SU-DHL-6 (cell line): ENCODE data around the gene MAN2A1.

Experiments used
- H2AFZ ChIP-seq: fragments of 200-600 bp; sonication (generic); 2 replicates; pipeline ENCODE4 v1.6.1; 2014; ENCODE audit warnings: low read depth, mild to moderate bottlenecking, moderate library complexity, mixed read lengths, antibody characterized with exemption, low read length; ENCODE audit not compliant: severe bottlenecking
- H3F3A ChIP-seq: fragments of 200-600 bp; shearing (Covaris generic); 2 replicates; pipeline ENCODE4 v1.6.0; 2016; ENCODE audit warnings: antibody characterized with exemption, mild to moderate bottlenecking; ENCODE audit not compliant: insufficient read depth
- H3K27ac ChIP-seq: fragments of 200-600 bp; sonication (generic); 2 replicates; pipeline ENCODE4 v1.5.1; 2016; ENCODE audit warnings: low read depth, mild to moderate bottlenecking, low read length, moderate library complexity, mixed read lengths
- H3K27me3 ChIP-seq: fragments of 200-600 bp; sonication (generic), shearing (Covaris generic); 2 replicates; pipeline ENCODE4 v1.6.0; 2014; ENCODE audit warnings: mild to moderate bottlenecking, low read length
- H3K36me3 ChIP-seq: fragments of 200-600 bp; sonication (generic); 2 replicates; pipeline ENCODE4 v1.6.1; 2014; ENCODE audit warnings: mild to moderate bottlenecking, low read length, mixed read lengths
- H3K4me2 ChIP-seq: fragments of 300-600, 200-600 bp; shearing (Covaris generic), sonication (generic); 2 replicates; pipeline ENCODE4 v1.6.0; 2014; ENCODE audit warnings: low read length, low read depth, mild to moderate bottlenecking; ENCODE audit not compliant: poor library complexity, severe bottlenecking
- H3K4me3 ChIP-seq: fragments of 200-600 bp; sonication (generic); 2 replicates; pipeline ENCODE4 v1.5.1; 2014; ENCODE audit warnings: antibody characterized with exemption, low read length, mild to moderate bottlenecking, mixed read lengths; ENCODE audit not compliant: insufficient read depth, poor library complexity, severe bottlenecking
- H3K79me2 ChIP-seq: fragments of 200-600 bp; sonication (generic); 2 replicates; pipeline ENCODE4 v1.6.1; 2014; ENCODE audit warnings: mild to moderate bottlenecking, low read length, moderate library complexity; ENCODE audit not compliant: insufficient read depth
- H3K9ac ChIP-seq: fragments of 200-600 bp; sonication (generic); 2 replicates; pipeline ENCODE4 v1.7.0; 2014; ENCODE audit warnings: mild to moderate bottlenecking, low read length
- H3K9me2 ChIP-seq: fragments of 200-600 bp; sonication (generic); replicated peaks from 2 replicates; pipeline ENCODE4 v1.6.1; 2014; ENCODE audit warnings: low read length; ENCODE audit not compliant: insufficient read depth
- H3K9me3 ChIP-seq: fragments of 200-600 bp; sonication (generic); 2 replicates; pipeline ENCODE4 v1.6.1; 2014; ENCODE audit warnings: low read length, mixed read lengths; ENCODE audit not compliant: insufficient read depth
- H4K20me1 ChIP-seq: fragments of 200-600 bp; sonication (generic); 2 replicates; pipeline ENCODE4 v1.6.1; 2014; ENCODE audit warnings: low read depth, mild to moderate bottlenecking, antibody characterized with exemption, low read length, moderate library complexity, mixed read lengths
- EZH2phosphoT487 ChIP-seq: fragments of 200-600 bp; sonication (generic), shearing (Covaris generic); conservative IDR thresholded peaks from 2 replicates; pipeline ENCODE4 v1.6.1; 2018; ENCODE audit warnings: mild to moderate bottlenecking, antibody characterized with exemption, low read length, moderate library complexity, mixed read lengths
- TF ChIP-seq, protein P1 (sequence below): fragments of 200-600 bp; sonication (generic); IDR thresholded peaks from one replicate; pipeline ENCODE4 v1.5.1; 2017; ENCODE audit warnings: antibody characterized with exemption, mild to moderate bottlenecking, low read length, moderate library complexity; ENCODE audit not compliant: insufficient read depth, poor library complexity, severe bottlenecking

The MAN2A1 gene

DNA sequence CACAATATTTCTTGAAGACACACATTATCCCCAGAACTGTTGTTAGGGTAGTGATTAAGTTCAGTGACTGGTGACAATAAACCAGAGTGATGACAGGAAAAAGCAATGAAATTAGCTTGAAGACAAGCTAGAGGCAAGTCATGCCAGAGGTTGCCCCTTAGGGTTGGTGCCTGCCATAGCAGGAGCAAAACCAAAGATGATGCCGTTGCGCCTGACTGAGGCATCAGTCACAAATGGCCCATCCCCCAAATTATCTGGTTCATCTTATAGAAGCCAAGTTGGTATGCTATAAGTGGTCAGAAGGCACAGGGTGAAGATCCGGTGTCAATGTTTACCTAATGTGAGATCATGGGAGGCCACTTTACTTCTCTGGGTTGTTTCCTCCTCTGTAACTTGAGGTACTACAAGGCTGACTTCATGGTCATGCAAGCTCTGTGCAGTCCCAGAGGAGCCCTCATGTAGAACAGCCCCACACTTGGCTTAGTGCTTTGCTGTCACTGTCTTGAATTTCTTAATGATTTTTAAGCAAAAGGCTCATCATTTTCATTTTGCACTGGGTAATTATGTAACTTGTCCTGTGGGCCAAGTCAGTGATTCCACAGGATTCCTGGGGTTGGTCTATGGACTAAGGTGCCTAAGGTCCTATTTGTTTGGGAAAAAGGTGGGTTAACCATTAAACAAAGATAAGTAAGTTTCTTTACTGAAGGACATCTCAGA is 211.3 kb downstream of the MAN2A1 start:
- Histone ChIP-seq H2AFZ (no peak overlapping the region), H3K9me2 (no peaks in the 10 kb centered on the region), H3K36me3 (no peaks in the 10 kb centered on the region), H3F3A (no peaks in the 10 kb centered on the region), H3K9me3 (no peaks in the 10 kb centered on the region), H3K27me3 (no peaks in the 10 kb centered on the region), H3K4me2 (no peak overlapping the region), H3K4me3 (no peak overlapping the region), H3K79me2 (no peaks in the 10 kb centered on the region), H4K20me1 (no peaks in the 10 kb centered on the region), H3K9ac (no peak overlapping the region), H3K27ac (no peak overlapping the region)
- TF ChIP-seq EZH2phosphoT487, result no peak
- TF ChIP-seq, protein P1, sequence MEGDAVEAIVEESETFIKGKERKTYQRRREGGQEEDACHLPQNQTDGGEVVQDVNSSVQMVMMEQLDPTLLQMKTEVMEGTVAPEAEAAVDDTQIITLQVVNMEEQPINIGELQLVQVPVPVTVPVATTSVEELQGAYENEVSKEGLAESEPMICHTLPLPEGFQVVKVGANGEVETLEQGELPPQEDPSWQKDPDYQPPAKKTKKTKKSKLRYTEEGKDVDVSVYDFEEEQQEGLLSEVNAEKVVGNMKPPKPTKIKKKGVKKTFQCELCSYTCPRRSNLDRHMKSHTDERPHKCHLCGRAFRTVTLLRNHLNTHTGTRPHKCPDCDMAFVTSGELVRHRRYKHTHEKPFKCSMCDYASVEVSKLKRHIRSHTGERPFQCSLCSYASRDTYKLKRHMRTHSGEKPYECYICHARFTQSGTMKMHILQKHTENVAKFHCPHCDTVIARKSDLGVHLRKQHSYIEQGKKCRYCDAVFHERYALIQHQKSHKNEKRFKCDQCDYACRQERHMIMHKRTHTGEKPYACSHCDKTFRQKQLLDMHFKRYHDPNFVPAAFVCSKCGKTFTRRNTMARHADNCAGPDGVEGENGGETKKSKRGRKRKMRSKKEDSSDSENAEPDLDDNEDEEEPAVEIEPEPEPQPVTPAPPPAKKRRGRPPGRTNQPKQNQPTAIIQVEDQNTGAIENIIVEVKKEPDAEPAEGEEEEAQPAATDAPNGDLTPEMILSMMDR, result no peak

DNA sequence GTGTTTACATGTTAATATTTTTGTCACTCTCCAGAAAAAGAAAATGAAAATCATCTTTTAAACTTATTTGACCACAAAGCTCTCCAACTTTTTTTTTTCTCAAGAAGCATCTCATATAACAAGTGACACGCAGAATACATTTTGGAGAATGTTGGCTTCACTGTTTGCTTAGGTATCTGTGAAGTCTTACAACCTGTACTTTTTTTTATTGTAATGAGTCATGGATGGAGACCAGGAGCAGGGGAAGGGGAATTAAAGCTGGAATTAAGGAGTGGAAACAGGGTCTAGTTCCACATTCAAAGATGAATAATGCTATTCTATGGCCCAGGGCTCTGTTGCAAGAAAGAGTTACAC is 211.9 kb downstream of the MAN2A1 start:
- H3K9me3 ChIP-seq, result no peaks in the 10 kb centered on the region
- H3K9me2 ChIP-seq, result no peaks in the 10 kb centered on the region
- TF ChIP-seq, protein P1, result no peak
- TF ChIP-seq EZH2phosphoT487, result no peak
- H3F3A ChIP-seq, result no peaks in the 10 kb centered on the region
- no peak overlapping the region for H3K4me3 ChIP-seq
- H2AFZ ChIP-seq, result no peak overlapping the region
- H3K27ac ChIP-seq, result no peak overlapping the region
- H3K4me2 ChIP-seq, result no peak overlapping the region
- no peaks in the 10 kb centered on the region for H4K20me1 ChIP-seq
- H3K36me3 ChIP-seq, result no peaks in the 10 kb centered on the region
- no peak overlapping the region for H3K9ac ChIP-seq
- no peaks in the 10 kb centered on the region for H3K27me3 ChIP-seq
- no peaks in the 10 kb centered on the region for H3K79me2 ChIP-seq

DNA sequence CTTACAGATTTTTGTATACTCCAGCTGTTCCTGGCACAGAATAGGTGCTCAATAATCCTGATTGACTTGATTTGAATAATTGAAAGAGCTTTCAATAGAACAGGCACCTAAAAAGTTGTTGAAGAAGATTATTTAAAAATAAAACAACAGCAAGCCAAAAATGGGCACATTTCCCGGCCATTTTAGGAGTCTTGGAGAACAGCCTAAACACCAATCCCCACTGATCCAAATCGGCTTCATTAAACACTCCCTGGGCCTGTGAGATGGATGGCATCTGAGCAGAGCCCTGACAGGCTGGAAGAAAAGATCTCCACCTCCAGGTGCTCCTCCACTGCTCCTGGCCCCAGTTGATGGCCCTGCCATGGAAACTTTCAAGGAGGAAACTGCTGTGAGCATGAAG is 213.3 kb downstream of the MAN2A1 start:
- H3F3A ChIP-seq, result no peaks in the 10 kb centered on the region
- H4K20me1 ChIP-seq, result no peaks in the 10 kb centered on the region
- no peak overlapping the region for H2AFZ ChIP-seq
- no peak overlapping the region for H3K9ac ChIP-seq
- no peak overlapping the region for H3K4me2 ChIP-seq
- no peaks in the 10 kb centered on the region for H3K9me3 ChIP-seq
- no peak for TF ChIP-seq EZH2phosphoT487
- TF ChIP-seq, protein P1, result no peak
- H3K79me2 ChIP-seq, result no peaks in the 10 kb centered on the region
- H3K27me3 ChIP-seq, result no peaks in the 10 kb centered on the region
- no peak overlapping the region for H3K27ac ChIP-seq
- H3K36me3 ChIP-seq, result no peaks in the 10 kb centered on the region
- no peaks in the 10 kb centered on the region for H3K9me2 ChIP-seq
- no peak overlapping the region for H3K4me3 ChIP-seq
